ENCODE results near the gene SP100. TPM values are rescaled to one million over a fixed set of nuclear protein-coding genes. Genes with fewer than 3 reads are reported as not detected.

The SP100 gene
- total and polyA plus RNA-seq, 2 of the 13 experiments (the other 11 are each of a cell fraction or from before 2014, with no cell fraction given), result 12.6 to 16.5 TPM

DNA sequence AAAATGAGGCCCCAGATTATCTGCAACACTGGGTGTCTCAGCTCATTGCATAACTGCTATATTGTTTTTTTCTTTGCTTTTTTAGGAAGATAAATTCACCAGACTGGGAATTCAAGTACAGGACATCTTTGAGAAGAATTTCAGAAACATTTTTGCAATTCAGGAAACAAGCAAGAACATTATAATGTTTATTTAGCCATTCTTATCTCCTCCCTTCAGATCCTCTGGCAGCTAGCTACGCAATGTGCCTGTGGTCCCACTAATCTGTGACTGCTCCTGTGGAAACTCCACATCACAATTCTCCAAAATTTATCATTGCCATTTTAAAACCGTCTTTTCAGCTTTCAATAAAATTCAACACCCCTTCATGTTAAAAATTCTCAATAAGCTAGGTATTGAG is 126.8 kb downstream of the SP100 start:
- Histone ChIP-seq H3K9ac (ENCODE audit: insufficient read depth, low read depth, low read length) (no peak overlapping the region), H3K9me3 (ENCODE audit: low read length) (no peaks in the 10 kb centered on the region), H3K79me2 (ENCODE audit: insufficient read depth, low read length) (no peaks in the 10 kb centered on the region), H3K36me3 (replicated peaks in 1 of 2; ENCODE audit: control insufficient read depth in 1 of 2, insufficient read depth in 2 of 2, low read length in 2 of 2) (no peaks in the 10 kb centered on the region), H4K20me1 (ENCODE audit: insufficient read depth, low read length) (no peaks in the 10 kb centered on the region), H3K27ac (ENCODE audit: extremely low read length, insufficient read depth, low read length) (no peak overlapping the region), H3K27me3 (ENCODE audit: control insufficient read depth in 1 of 2, insufficient read depth in 2 of 2, low read length in 2 of 2) (no peaks in the 10 kb centered on the region; a peak in 1 of 5 replicates), H3K4me1 (ENCODE audit: insufficient read depth, low read length) (no peaks in the 10 kb centered on the region), H3K4me3 (replicated peaks in 1 of 3; ENCODE audit: insufficient read depth in 1 of 3, low read depth in 2 of 3, low read length in 3 of 3) (no peak overlapping the region), H3K4me2 (ENCODE audit: low read depth, low read length) (no peak overlapping the region), H2AFZ (ENCODE audit: low read length) (no peak overlapping the region)
- CTCF ChIA-PET (ENCODE audit: low intra/inter-chr PET ratio, low total read pairs), result no interaction called here
- intact Hi-C loops (cut with micrococcal nuclease; ENCODE audit: unreplicated experiment), result no loop called here
- POLR2A ChIA-PET, result no interaction called here
- in situ Hi-C loops (cut with HindIII; ENCODE audit: extremely low pct_ligation_motif_present, low pct_unique_long_range_greater_than_20kb), result no loop called here
- ATAC-seq, result no peak
- no peak for FAIRE-seq
- DNase-seq (ENCODE audit: low spot score), result no peak
- WGBS (ENCODE audit: low lambda C conversion rate), result 45% methylated on average over 2 of the region's 2 CpGs
- BruUV-seq (replicated peaks), result no TSS peak
- TF ChIP-seq, protein P1, sequence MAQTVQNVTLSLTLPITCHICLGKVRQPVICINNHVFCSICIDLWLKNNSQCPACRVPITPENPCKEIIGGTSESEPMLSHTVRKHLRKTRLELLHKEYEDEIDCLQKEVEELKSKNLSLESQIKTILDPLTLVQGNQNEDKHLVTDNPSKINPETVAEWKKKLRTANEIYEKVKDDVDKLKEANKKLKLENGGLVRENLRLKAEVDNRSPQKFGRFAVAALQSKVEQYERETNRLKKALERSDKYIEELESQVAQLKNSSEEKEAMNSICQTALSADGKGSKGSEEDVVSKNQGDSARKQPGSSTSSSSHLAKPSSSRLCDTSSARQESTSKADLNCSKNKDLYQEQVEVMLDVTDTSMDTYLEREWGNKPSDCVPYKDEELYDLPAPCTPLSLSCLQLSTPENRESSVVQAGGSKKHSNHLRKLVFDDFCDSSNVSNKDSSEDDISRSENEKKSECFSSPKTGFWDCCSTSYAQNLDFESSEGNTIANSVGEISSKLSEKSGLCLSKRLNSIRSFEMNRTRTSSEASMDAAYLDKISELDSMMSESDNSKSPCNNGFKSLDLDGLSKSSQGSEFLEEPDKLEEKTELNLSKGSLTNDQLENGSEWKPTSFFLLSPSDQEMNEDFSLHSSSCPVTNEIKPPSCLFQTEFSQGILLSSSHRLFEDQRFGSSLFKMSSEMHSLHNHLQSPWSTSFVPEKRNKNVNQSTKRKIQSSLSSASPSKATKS (CRISPR knock-in tag; IDR thresholded peaks at IDR 0.05), result no peak
- TF ChIP-seq PCBP2 (optimal IDR thresholded peaks at IDR 0.05; ENCODE audit: low read depth, low read length, poor library complexity, severe bottlenecking) (no peak), MYC (CRISPR knock-in tag; IDR thresholded peaks at IDR 0.05; ENCODE audit: borderline replicate concordance) (no peak), SRSF9 (IDR thresholded peaks at IDR 0.05; ENCODE audit: borderline replicate concordance, insufficient read depth, low read depth, low read length, poor library complexity, severe bottlenecking) (no peak), ATAD3A (CRISPR knock-in tag; IDR thresholded peaks at IDR 0.05) (no peak), ZNF143 (CRISPR knock-in tag; IDR thresholded peaks at IDR 0.05) (no peak), CENPT (CRISPR knock-in tag; IDR thresholded peaks at IDR 0.05; ENCODE audit: low read depth) (no peak), ZBTB38 (CRISPR knock-in tag; IDR thresholded peaks at IDR 0.05) (no peak), NFYC (CRISPR knock-in tag; IDR thresholded peaks at IDR 0.05) (no peak), ZNF879 (CRISPR knock-in tag; IDR thresholded peaks at IDR 0.05) (no peak), ELF3 (CRISPR knock-in tag; IDR thresholded peaks at IDR 0.05) (no peak), BORCS8-MEF2B (CRISPR knock-in tag; IDR thresholded peaks at IDR 0.05) (no peak), ZNF7 (CRISPR knock-in tag; IDR thresholded peaks at IDR 0.05) (no peak), TAF15 (IDR thresholded peaks at IDR 0.05; ENCODE audit: low read depth, low read length, poor library complexity, severe bottlenecking) (no peak)
- TF ChIP-seq, protein P2, sequence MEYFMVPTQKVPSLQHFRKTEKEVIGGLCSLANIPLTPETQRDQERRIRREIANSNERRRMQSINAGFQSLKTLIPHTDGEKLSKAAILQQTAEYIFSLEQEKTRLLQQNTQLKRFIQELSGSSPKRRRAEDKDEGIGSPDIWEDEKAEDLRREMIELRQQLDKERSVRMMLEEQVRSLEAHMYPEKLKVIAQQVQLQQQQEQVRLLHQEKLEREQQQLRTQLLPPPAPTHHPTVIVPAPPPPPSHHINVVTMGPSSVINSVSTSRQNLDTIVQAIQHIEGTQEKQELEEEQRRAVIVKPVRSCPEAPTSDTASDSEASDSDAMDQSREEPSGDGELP (IDR thresholded peaks at IDR 0.05; ENCODE audit: borderline replicate concordance, low read depth), result no peak
- TF ChIP-seq, protein P3, sequence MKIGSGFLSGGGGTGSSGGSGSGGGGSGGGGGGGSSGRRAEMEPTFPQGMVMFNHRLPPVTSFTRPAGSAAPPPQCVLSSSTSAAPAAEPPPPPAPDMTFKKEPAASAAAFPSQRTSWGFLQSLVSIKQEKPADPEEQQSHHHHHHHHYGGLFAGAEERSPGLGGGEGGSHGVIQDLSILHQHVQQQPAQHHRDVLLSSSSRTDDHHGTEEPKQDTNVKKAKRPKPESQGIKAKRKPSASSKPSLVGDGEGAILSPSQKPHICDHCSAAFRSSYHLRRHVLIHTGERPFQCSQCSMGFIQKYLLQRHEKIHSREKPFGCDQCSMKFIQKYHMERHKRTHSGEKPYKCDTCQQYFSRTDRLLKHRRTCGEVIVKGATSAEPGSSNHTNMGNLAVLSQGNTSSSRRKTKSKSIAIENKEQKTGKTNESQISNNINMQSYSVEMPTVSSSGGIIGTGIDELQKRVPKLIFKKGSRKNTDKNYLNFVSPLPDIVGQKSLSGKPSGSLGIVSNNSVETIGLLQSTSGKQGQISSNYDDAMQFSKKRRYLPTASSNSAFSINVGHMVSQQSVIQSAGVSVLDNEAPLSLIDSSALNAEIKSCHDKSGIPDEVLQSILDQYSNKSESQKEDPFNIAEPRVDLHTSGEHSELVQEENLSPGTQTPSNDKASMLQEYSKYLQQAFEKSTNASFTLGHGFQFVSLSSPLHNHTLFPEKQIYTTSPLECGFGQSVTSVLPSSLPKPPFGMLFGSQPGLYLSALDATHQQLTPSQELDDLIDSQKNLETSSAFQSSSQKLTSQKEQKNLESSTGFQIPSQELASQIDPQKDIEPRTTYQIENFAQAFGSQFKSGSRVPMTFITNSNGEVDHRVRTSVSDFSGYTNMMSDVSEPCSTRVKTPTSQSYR (CRISPR knock-in tag; IDR thresholded peaks at IDR 0.05; ENCODE audit: borderline replicate concordance), result no peak
- TF ChIP-seq, protein P4, sequence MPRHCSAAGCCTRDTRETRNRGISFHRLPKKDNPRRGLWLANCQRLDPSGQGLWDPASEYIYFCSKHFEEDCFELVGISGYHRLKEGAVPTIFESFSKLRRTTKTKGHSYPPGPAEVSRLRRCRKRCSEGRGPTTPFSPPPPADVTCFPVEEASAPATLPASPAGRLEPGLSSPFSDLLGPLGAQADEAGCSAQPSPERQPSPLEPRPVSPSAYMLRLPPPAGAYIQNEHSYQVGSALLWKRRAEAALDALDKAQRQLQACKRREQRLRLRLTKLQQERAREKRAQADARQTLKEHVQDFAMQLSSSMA (CRISPR knock-in tag; IDR thresholded peaks at IDR 0.05), result no peak

Data from HepG2 (cell line).